SH-SY5Y (cell line): ENCODE results near the gene ZBTB46.

Experiments used
- GATA2 ChIP-seq: IDR thresholded peaks from 2 replicates; pipeline ENCODE4 v1.6.1; 2011; ENCODE audit warnings: mild to moderate bottlenecking, low read depth, low read length
- GATA3 ChIP-seq: IDR thresholded peaks from 2 replicates; pipeline ENCODE4 v1.6.1; 2011; ENCODE audit warnings: low read depth, mild to moderate bottlenecking, low read length, moderate library complexity

ZBTB46 gene

GRCh38 chr20:63861365-63861934 lies 30.4 kb upstream of the ZBTB46 start, which contains the start of gene ABHD16B:
ABHD16B (plus strand) TSS chr20:63861498; CDS start chr20:63861541, 43 bp downstream.
- no peak for TF ChIP-seq GATA3
- no peak for TF ChIP-seq GATA2

GRCh38 chr20:63860325-63861051 lies 29.4 kb upstream of the ZBTB46 start:
- TF ChIP-seq GATA3 (no peak), GATA2 (no peak)

GRCh38 chr20:63859166-63859699 lies 28.2 kb upstream of the ZBTB46 start:
- TF ChIP-seq GATA2 = no peak
- no peak for TF ChIP-seq GATA3

- TF ChIP-seq GATA3 (no peak), GATA2 (no peak)
These were observed 27.5 kb upstream of the ZBTB46 start for GRCh38 chr20:63858393-63859165.

GRCh38 chr20:63857764-63858392 lies 26.8 kb upstream of the ZBTB46 start:
- no peak for TF ChIP-seq GATA2
- no peak for TF ChIP-seq GATA3

GRCh38 chr20:63856098-63856511 lies 25.0 kb upstream of the ZBTB46 start:
- TF ChIP-seq GATA3 = no peak
- TF ChIP-seq GATA2 = no peak

- TF ChIP-seq GATA2 (no peak), GATA3 (no peak)
These were observed 24.5 kb upstream of the ZBTB46 start for GRCh38 chr20:63855363-63856097.

- TF ChIP-seq GATA2 (no peak), GATA3 (no peak)
These were observed 23.8 kb upstream of the ZBTB46 start for GRCh38 chr20:63854766-63855362.

- TF ChIP-seq GATA2 = no peak
- no peak for TF ChIP-seq GATA3
These were observed 23.2 kb upstream of the ZBTB46 start for GRCh38 chr20:63854069-63854765.

GRCh38 chr20:63850689-63851547 lies 19.9 kb upstream of the ZBTB46 start:
- TF ChIP-seq GATA3 (no peak), GATA2 (no peak)

- TF ChIP-seq GATA2 = no peak
- TF ChIP-seq GATA3 = no peak
These were observed 17.2 kb upstream of the ZBTB46 start for GRCh38 chr20:63848003-63848911.
